CD14-positive monocyte (primary cell): ENCODE measurements around the gene CUL7. TPM values are rescaled to one million over a fixed set of nuclear protein-coding genes. Genes with fewer than 3 reads are reported as not detected.

ENCODE experiments used
- DNase-seq, 3 donors: peaks; one replicate each; pipeline ENCODE4 v3.0.0-alpha.2; 2011 to 2022
- H2AFZ ChIP-seq: 2 replicates; pipeline ENCODE4 v1.6.0; 2012; ENCODE audit warnings: mild to moderate bottlenecking, low read depth, low read length, inconsistent platforms; ENCODE audit not compliant: insufficient read depth, poor library complexity, severe bottlenecking
- H3K27ac ChIP-seq, 2 donors: 1 replicate in 1 of 2; 2 replicates in 1 of 2; pipeline ENCODE4 v1.5.1; 2012 to 2013; ENCODE audit warnings: low read length in 2 of 2, control low read depth in 1 of 2, inconsistent platforms in 1 of 2, low read depth in 1 of 2, mild to moderate bottlenecking in 1 of 2
- H3K27me3 ChIP-seq, 2 donors: one replicate each; pipeline versions ENCODE4 v1.6.0 to v1.6.1; 2011 to 2013; ENCODE audit warnings: low read length in 2 of 2; ENCODE audit not compliant: control insufficient read depth in 2 of 2, insufficient read depth in 2 of 2
- H3K36me3 ChIP-seq, 2 donors: replicated peaks in 1 of 2; 1 replicate in 1 of 2; 2 replicates in 1 of 2; pipeline versions ENCODE4 v1.5.1 to v1.6.1; 2012 to 2013; ENCODE audit warnings: low read length in 2 of 2, control low read depth in 1 of 2, inconsistent platforms in 1 of 2, mild to moderate bottlenecking in 1 of 2; ENCODE audit not compliant: insufficient read depth in 2 of 2, control insufficient read depth in 1 of 2
- H3K4me1 ChIP-seq, 2 donors: 1 replicate in 1 of 2; 2 replicates in 1 of 2; pipeline versions ENCODE4 v1.5.1 to v1.6.1; 2012 to 2013; ENCODE audit warnings: low read length in 2 of 2, control low read depth in 1 of 2, inconsistent platforms in 1 of 2, mild to moderate bottlenecking in 1 of 2, moderate library complexity in 1 of 2; ENCODE audit not compliant: insufficient read depth in 2 of 2, control insufficient read depth in 1 of 2
- H3K4me2 ChIP-seq: replicated peaks from 2 replicates; pipeline ENCODE3; 2012; ENCODE audit warnings: low read length, moderate library complexity, mild to moderate bottlenecking; ENCODE audit not compliant: poor library complexity, severe bottlenecking; ENCODE audit errors: extremely low read depth
- H3K4me3 ChIP-seq, 3 experiments: fragments of 200-600 bp in 1 of 3; sonication (generic) in 1 of 3; replicated peaks in 1 of 3; 1 replicate in 2 of 3; 2 replicates in 1 of 3; pipeline ENCODE4 v1.5.1; 2011 to 2013; ENCODE audit warnings: low read length in 3 of 3, mild to moderate bottlenecking in 3 of 3, control low read depth in 2 of 3, low read depth in 2 of 3, inconsistent platforms in 1 of 3, moderate library complexity in 1 of 3
- H3K79me2 ChIP-seq: 2 replicates; pipeline ENCODE4 v1.6.0; 2012; ENCODE audit warnings: mild to moderate bottlenecking, control low read depth, inconsistent platforms, low read length, moderate library complexity; ENCODE audit not compliant: insufficient read depth
- H3K9ac ChIP-seq: 2 replicates; pipeline ENCODE4 v1.6.0; 2017; ENCODE audit warnings: low read length, mild to moderate bottlenecking; ENCODE audit not compliant: insufficient read depth, poor library complexity, severe bottlenecking
- H3K9me3 ChIP-seq, 2 donors: replicated peaks in 1 of 2; 1 replicate in 1 of 2; 2 replicates in 1 of 2; pipeline versions ENCODE4 v1.5.1 to v1.6.1; 2012 to 2013; ENCODE audit warnings: low read length in 2 of 2, control low read depth in 1 of 2; ENCODE audit not compliant: control insufficient read depth in 1 of 2, insufficient read depth in 1 of 2
- H4K20me1 ChIP-seq: 2 replicates; pipeline ENCODE4 v1.6.0; 2012; ENCODE audit warnings: mild to moderate bottlenecking, low read length, control low read depth, moderate library complexity; ENCODE audit not compliant: insufficient read depth
- H3K27ac Mint-ChIP-seq, 7 donors: one replicate each; pipeline ENCODE4 v1.8.0; 2020; ENCODE audit warnings: mild to moderate bottlenecking in 7 of 7, mixed read lengths in 7 of 7, moderate library complexity in 6 of 7, inconsistent platforms in 2 of 7
- H3K27me3 Mint-ChIP-seq, 3 donors: one replicate each; pipeline ENCODE4 v1.8.0; 2021 to 2022; ENCODE audit warnings: low read depth in 3 of 3, mild to moderate bottlenecking in 3 of 3, mixed read lengths in 3 of 3, moderate library complexity in 3 of 3, inconsistent platforms in 1 of 3
- H3K36me3 Mint-ChIP-seq, 2 donors: one replicate each; pipeline ENCODE4 v1.8.0; 2020; ENCODE audit warnings: mixed read lengths in 2 of 2, inconsistent platforms in 1 of 2, mild to moderate bottlenecking in 1 of 2
- H3K4me1 Mint-ChIP-seq: one replicate; pipeline ENCODE4 v1.8.0; 2020; ENCODE audit warnings: mild to moderate bottlenecking, mixed read lengths
- H3K4me3 Mint-ChIP-seq, 2 donors: one replicate each; pipeline ENCODE4 v1.8.0; 2020; ENCODE audit warnings: mild to moderate bottlenecking in 2 of 2, mixed read lengths in 2 of 2, moderate library complexity in 1 of 2
- H3K9me3 Mint-ChIP-seq, 7 donors: one replicate each; pipeline ENCODE4 v1.8.0; 2020 to 2022; ENCODE audit warnings: mixed read lengths in 7 of 7, mild to moderate bottlenecking in 6 of 7, moderate library complexity in 6 of 7, inconsistent platforms in 2 of 7
- WGBS: methylation state at CpG from one replicate; pipeline ENCODE4 v1.1.5; 2013; ENCODE audit warnings: missing lambda C conversion rate; ENCODE audit not compliant: insufficient coverage; 5-methylcytosine and 5-hydroxymethylcytosine counted together
- intact Hi-C, 2 donors: fragments of 100-400 bp; cut with micrococcal nuclease; formaldehyde crosslinking; loops; one replicate each; pipeline versions ENCODE4 v1.15.0 to v1.15.1; 2023
- polyA plus RNA-seq, 3 donors: library from polyadenylated mRNA; depleted of rRNA in 1 of 3; unstranded in 2 of 3; stranded (reverse) in 1 of 3; fragments of 300-500 nt in 2 of 3; fragments of >200 nt in 1 of 3; fragmentation: Illumina TruSeq in 2 of 3; gene quantifications; 1 replicate in 2 of 3; 2 replicates in 1 of 3; pipeline ENCODE4 v1.2.3, GENCODE V29; 2012 to 2021
- TF ChIP-seq, protein P1 (sequence below): fragments of 200-600 bp; IDR thresholded peaks from one replicate; pipeline ENCODE4 v1.8.0; 2022; ENCODE audit warnings: antibody characterized with exemption, mild to moderate bottlenecking

CUL7 gene
- polyA plus RNA-seq, 3 donors, result 1.2 to 11.6 (median 2.4) TPM

GRCh38 chr6:43020052-43020705, 33.5 kb downstream of the CUL7 start:
- no peak overlapping the region for H3K4me3 ChIP-seq
- no peak overlapping the region for H3K9ac ChIP-seq
- peaks cover 31 to 34% of the 10 kb centered on the region in 2 donors for H3K4me1 ChIP-seq
- Mint-ChIP-seq H3K4me3 (no peak overlapping the region), H3K9me3 (no peaks in the 10 kb centered on the region), H3K27me3 (peaks cover 0 to 3% (median 0%) of the 10 kb centered on the region in 3 donors), H3K27ac (peak overlapping the region in 4 of 7 donors; percentile 33 to 49 (median 40)), H3K4me1 (peaks cover 33% of the 10 kb centered on the region), H3K36me3 (peaks cover 37 to 54% of the 10 kb centered on the region in 2 donors)
- H3K36me3 ChIP-seq, result peaks cover 36 to 41% of the 10 kb centered on the region in 2 donors
- DNase-seq, result no peak
- H4K20me1 ChIP-seq, result peaks cover 70% of the 10 kb centered on the region
- 94% methylated on average over 2 of the region's 3 CpGs for WGBS
- intact Hi-C loops, result no loop called here
- H3K79me2 ChIP-seq, result peaks cover 62% of the 10 kb centered on the region
- no peak overlapping the region for H3K27ac ChIP-seq
- TF ChIP-seq, protein P1, sequence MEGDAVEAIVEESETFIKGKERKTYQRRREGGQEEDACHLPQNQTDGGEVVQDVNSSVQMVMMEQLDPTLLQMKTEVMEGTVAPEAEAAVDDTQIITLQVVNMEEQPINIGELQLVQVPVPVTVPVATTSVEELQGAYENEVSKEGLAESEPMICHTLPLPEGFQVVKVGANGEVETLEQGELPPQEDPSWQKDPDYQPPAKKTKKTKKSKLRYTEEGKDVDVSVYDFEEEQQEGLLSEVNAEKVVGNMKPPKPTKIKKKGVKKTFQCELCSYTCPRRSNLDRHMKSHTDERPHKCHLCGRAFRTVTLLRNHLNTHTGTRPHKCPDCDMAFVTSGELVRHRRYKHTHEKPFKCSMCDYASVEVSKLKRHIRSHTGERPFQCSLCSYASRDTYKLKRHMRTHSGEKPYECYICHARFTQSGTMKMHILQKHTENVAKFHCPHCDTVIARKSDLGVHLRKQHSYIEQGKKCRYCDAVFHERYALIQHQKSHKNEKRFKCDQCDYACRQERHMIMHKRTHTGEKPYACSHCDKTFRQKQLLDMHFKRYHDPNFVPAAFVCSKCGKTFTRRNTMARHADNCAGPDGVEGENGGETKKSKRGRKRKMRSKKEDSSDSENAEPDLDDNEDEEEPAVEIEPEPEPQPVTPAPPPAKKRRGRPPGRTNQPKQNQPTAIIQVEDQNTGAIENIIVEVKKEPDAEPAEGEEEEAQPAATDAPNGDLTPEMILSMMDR, result no peak
- no peak overlapping the region for H2AFZ ChIP-seq
- H3K9me3 ChIP-seq, result no peaks in the 10 kb centered on the region
- H3K4me2 ChIP-seq, result no peak overlapping the region
- no peaks in the 10 kb centered on the region for H3K27me3 ChIP-seq

GRCh38 chr6:43019152-43019551, 34.5 kb downstream of the CUL7 start:
- no peaks in the 10 kb centered on the region for H3K27me3 ChIP-seq
- no peak overlapping the region for H3K4me3 ChIP-seq
- no peaks in the 10 kb centered on the region for H3K9me3 ChIP-seq
- TF ChIP-seq, protein P1, result no peak
- H3K36me3 Mint-ChIP-seq, result peaks cover 27 to 44% of the 10 kb centered on the region in 2 donors
- no peak for DNase-seq
- no peaks in the 10 kb centered on the region for H3K9me3 Mint-ChIP-seq
- no peak overlapping the region for H3K4me2 ChIP-seq
- H2AFZ ChIP-seq, result no peak overlapping the region
- peaks cover 63% of the 10 kb centered on the region for H3K79me2 ChIP-seq
- H3K4me1 Mint-ChIP-seq, result peaks cover 42% of the 10 kb centered on the region
- peaks cover 68% of the 10 kb centered on the region for H4K20me1 ChIP-seq
- H3K27ac Mint-ChIP-seq, result peak overlapping the region in 3 of 7 donors; percentile 0 to 67 (median 48)
- peaks cover 29 to 31% of the 10 kb centered on the region in 2 donors for H3K36me3 ChIP-seq
- no peak overlapping the region for H3K4me3 Mint-ChIP-seq
- 100% methylated on average over 2 of the region's 2 CpGs for WGBS
- peaks cover 0 to 4% (median 0%) of the 10 kb centered on the region in 3 donors for H3K27me3 Mint-ChIP-seq
- intact Hi-C loops, result loop anchor here in 1 of 2 donors (10.0 kb wide), 2 partner anchors 114 to 496 kb away; partner anchors contain the start of genes LRRC73, POLR1C and YIPF3
- H3K4me1 ChIP-seq, result peaks cover 40 to 44% of the 10 kb centered on the region in 2 donors
- no peak overlapping the region for H3K27ac ChIP-seq
- no peak overlapping the region for H3K9ac ChIP-seq
